Measurements from ENCODE around the gene C5orf58. TPM values are rescaled to one million over a fixed set of nuclear protein-coding genes. Genes with fewer than 3 reads are reported as not detected.

Gene C5orf58
- total and polyA plus RNA-seq, 8 donors: 0.34 to 0.72 (median 0.43) TPM; not detected in 2

- Histone ChIP-seq H3K9me3 (no peaks in the 10 kb centered on the region), H3K4me3 (peak overlapping the region in 1 of 2 donors; percentile 62), H3K4me1 (peaks cover 7 to 80% of the 10 kb centered on the region in 2 donors), H3K27ac (peak overlapping the region in 1 of 2 donors; percentile 96), H3K27me3 (no peaks in the 10 kb centered on the region), H3K36me3 (peaks cover 0 to 57% of the 10 kb centered on the region in 2 donors)
- no peak for TF ChIP-seq CTCF (IDR thresholded peaks at IDR 0.05)
- ATAC-seq (peak; percentile 63), DNase-seq (peak in 2 of 4 donors; percentile 82 to 88)
- intact Hi-C loops (cut with DNase I): no loop called here
Measured at GRCh38 chr5:170293273-170293672, 60.5 kb downstream of the C5orf58 start.

- DNase-seq: no peak
- Histone ChIP-seq H3K36me3 (peaks cover 0 to 49% of the 10 kb centered on the region in 2 donors), H3K27me3 (no peaks in the 10 kb centered on the region), H3K4me3 (peak overlapping the region in 1 of 2 donors; percentile 62), H3K4me1 (peaks cover 0 to 78% of the 10 kb centered on the region in 2 donors), H3K9me3 (no peaks in the 10 kb centered on the region), H3K27ac (peak overlapping the region in 1 of 2 donors; percentile 96)
- no peak for TF ChIP-seq CTCF (IDR thresholded peaks at IDR 0.05)
- no peak for ATAC-seq
- intact Hi-C loops (cut with DNase I): no loop called here
Measured at GRCh38 chr5:170294057-170294456, 61.3 kb downstream of the C5orf58 start.

- TF ChIP-seq CTCF (IDR thresholded peaks at IDR 0.05): no peak
- H3K27ac ChIP-seq: peak overlapping the region in 1 of 2 donors; percentile 96
Measured at GRCh38 chr5:170294556-170294955, 61.8 kb downstream of the C5orf58 start.

More at GRCh38 chr5:170294556-170294955, 61.8 kb downstream of the C5orf58 start:
- peaks cover 0 to 46% of the 10 kb centered on the region in 2 donors for H3K36me3 ChIP-seq
- no peaks in the 10 kb centered on the region for H3K27me3 ChIP-seq
- intact Hi-C loops (cut with DNase I): no loop called here
- DNase-seq (no peak), ATAC-seq (no peak)
- peaks cover 0 to 78% of the 10 kb centered on the region in 2 donors for H3K4me1 ChIP-seq
- H3K4me3 ChIP-seq: peak overlapping the region in 1 of 2 donors; percentile 62
- H3K9me3 ChIP-seq: no peaks in the 10 kb centered on the region

Other genes with a start within 250 kb of the C5orf58 start
- not detected for gene FOXI1, start 127.1 kb upstream of the C5orf58 start, total RNA-seq
- under 1 TPM in 2 of 6 donors, not detected in 4; 0.07 to 0.09 TPM for gene FOXI1, start 127.1 kb upstream of the C5orf58 start, polyA plus RNA-seq (ENCODE audit: insufficient read length in 6 of 6)
- 100 to 1,000 TPM in 1 of 2 donors, 10 to 100 TPM in 1; 37.3 to 110 TPM for gene LCP2, start 64.8 kb downstream of the C5orf58 start, total RNA-seq
- 10 to 100 TPM in 1 of 6 donors, 1 to 10 TPM in 5; 7.0 to 10.5 (median 9.2) TPM for gene LCP2, start 64.8 kb downstream of the C5orf58 start, polyA plus RNA-seq (ENCODE audit: insufficient read length in 6 of 6)
- 1 to 10 TPM; 1.9 to 5.0 TPM for gene KCNMB1, start 156.4 kb downstream of the C5orf58 start, total RNA-seq
- 1 to 10 TPM in 5 of 6 donors, under 1 TPM in 1; 0.78 to 1.9 (median 1.2) TPM for gene KCNMB1, start 156.4 kb downstream of the C5orf58 start, polyA plus RNA-seq (ENCODE audit: insufficient read length in 6 of 6)

All from left lung (tissue), 10 donors.